SK-N-SH (cell line): ENCODE data around the gene NCS1.
A peak's percentile ranks its signal among the peaks of the same experiment; 100 is the strongest.

Experiments
- CHD2 ChIP-seq: fragments of 150-350 bp; IDR thresholded peaks from 2 replicates; pipeline ENCODE4 v1.6.1; 2018; ENCODE audit warnings: low read length; ENCODE audit not compliant: partially characterized antibody
- EP300 ChIP-seq, 2 experiments: IDR thresholded peaks; 2 replicates each; pipeline versions ENCODE4 v1.4.0 to v1.6.1; 2012; ENCODE audit warnings: borderline replicate concordance in 1 of 2, low read depth in 1 of 2, low read length in 1 of 2
- FOXM1 ChIP-seq: IDR thresholded peaks from 2 replicates; pipeline ENCODE4 v1.4.0; 2012; ENCODE audit warnings: low read depth, mild to moderate bottlenecking
- GABPA ChIP-seq: IDR thresholded peaks from 2 replicates; pipeline ENCODE4 v1.4.0; 2012; ENCODE audit warnings: low read depth, mild to moderate bottlenecking
- JUND ChIP-seq: IDR thresholded peaks from 2 replicates; pipeline ENCODE4 v1.4.0; 2012
- MEF2A ChIP-seq: IDR thresholded peaks from 2 replicates; pipeline ENCODE4 v1.4.0; 2012; ENCODE audit warnings: low read depth, borderline replicate concordance
- NFIC ChIP-seq: IDR thresholded peaks from 2 replicates; pipeline ENCODE4 v1.4.0; 2012; ENCODE audit warnings: borderline replicate concordance
- RAD21 ChIP-seq: IDR thresholded peaks from 2 replicates; pipeline ENCODE4 v1.6.1; 2012; ENCODE audit warnings: mild to moderate bottlenecking, low read length
- RFX5 ChIP-seq: IDR thresholded peaks from 2 replicates; pipeline ENCODE4 v1.6.1; 2012; ENCODE audit warnings: mild to moderate bottlenecking, improper control_type of control experiment, low read length
- SMC3 ChIP-seq: IDR thresholded peaks from 2 replicates; pipeline ENCODE4 v1.6.1; 2012; ENCODE audit warnings: low read depth, low read length, improper control_type of control experiment
- YY1 ChIP-seq: IDR thresholded peaks from 2 replicates; pipeline ENCODE4 v1.4.0; 2012; ENCODE audit warnings: low read depth, mild to moderate bottlenecking
- TF ChIP-seq, protein P1 (sequence below): fragments of 200-600 bp; sonication (generic); IDR thresholded peaks from 2 replicates; pipeline ENCODE4 v1.6.1; 2017; ENCODE audit warnings: antibody characterized with exemption, mild to moderate bottlenecking, moderate library complexity
- TF ChIP-seq, protein P2 (sequence below): IDR thresholded peaks from 2 replicates; pipeline ENCODE4 v1.4.0; 2012; ENCODE audit warnings: low read depth
- TF ChIP-seq, protein P3 (sequence below): IDR thresholded peaks from 2 replicates; pipeline ENCODE4 v1.6.1; 2012; ENCODE audit warnings: mild to moderate bottlenecking, low read depth, low read length, moderate library complexity

DNA sequence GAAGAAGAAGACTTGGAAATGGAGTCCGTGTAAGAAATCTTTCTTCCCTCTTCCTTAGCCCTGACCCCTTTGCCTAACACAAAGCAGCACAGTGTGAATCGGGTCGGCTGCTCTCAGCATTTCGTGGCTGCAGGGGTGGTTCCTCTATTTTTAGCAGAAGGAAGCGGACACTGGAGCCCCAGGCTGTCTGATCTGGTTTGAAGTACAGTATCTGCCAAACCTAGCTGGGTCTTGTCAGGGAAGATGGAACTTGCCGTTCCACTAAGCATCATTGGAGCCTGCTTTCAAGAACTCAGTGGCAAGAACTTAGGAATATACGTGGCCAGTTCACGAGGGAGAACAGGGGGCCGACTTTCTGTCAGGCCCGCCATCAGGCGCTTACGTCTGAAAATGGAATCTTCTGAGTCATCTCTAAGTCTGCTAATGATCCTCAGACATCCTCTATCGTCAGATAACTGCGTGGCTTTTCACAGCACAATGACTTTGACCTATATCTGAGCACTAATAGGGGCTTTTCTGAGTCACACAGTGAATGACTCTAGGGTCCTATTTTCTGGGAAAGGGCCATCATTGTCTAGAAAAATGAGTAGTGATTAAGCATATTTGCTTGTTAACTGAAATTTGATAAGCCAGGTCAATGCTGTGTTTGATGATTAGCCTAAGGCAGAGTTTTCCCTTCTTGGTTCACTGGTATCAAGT, 43.3 kb upstream of the NCS1 start:
- TF ChIP-seq, protein P1, sequence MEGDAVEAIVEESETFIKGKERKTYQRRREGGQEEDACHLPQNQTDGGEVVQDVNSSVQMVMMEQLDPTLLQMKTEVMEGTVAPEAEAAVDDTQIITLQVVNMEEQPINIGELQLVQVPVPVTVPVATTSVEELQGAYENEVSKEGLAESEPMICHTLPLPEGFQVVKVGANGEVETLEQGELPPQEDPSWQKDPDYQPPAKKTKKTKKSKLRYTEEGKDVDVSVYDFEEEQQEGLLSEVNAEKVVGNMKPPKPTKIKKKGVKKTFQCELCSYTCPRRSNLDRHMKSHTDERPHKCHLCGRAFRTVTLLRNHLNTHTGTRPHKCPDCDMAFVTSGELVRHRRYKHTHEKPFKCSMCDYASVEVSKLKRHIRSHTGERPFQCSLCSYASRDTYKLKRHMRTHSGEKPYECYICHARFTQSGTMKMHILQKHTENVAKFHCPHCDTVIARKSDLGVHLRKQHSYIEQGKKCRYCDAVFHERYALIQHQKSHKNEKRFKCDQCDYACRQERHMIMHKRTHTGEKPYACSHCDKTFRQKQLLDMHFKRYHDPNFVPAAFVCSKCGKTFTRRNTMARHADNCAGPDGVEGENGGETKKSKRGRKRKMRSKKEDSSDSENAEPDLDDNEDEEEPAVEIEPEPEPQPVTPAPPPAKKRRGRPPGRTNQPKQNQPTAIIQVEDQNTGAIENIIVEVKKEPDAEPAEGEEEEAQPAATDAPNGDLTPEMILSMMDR = no peak
- peak; percentile 79 for TF ChIP-seq YY1
- no peak for TF ChIP-seq FOXM1
- TF ChIP-seq JUND = peak; percentile 74
- no peak for TF ChIP-seq SMC3
- TF ChIP-seq, protein P2, sequence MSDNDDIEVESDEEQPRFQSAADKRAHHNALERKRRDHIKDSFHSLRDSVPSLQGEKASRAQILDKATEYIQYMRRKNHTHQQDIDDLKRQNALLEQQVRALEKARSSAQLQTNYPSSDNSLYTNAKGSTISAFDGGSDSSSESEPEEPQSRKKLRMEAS = peak; percentile 73
- TF ChIP-seq NFIC = peak; percentile 10; the same call in 1 of the 2 replicates
- no peak for TF ChIP-seq RFX5
- TF ChIP-seq RAD21 = no peak
- TF ChIP-seq MEF2A = no peak
- TF ChIP-seq EP300 (IDR thresholded peaks at IDR 0.05; ENCODE audit: borderline replicate concordance in 1 of 2, low read depth in 1 of 2, low read length in 1 of 2) = 0 out of 4 replicates have a peak, but pooled peaks of 1 of the 2 experiments have one; percentile 38
- no peak for TF ChIP-seq GABPA
- no peak for TF ChIP-seq CHD2
- TF ChIP-seq, protein P3, sequence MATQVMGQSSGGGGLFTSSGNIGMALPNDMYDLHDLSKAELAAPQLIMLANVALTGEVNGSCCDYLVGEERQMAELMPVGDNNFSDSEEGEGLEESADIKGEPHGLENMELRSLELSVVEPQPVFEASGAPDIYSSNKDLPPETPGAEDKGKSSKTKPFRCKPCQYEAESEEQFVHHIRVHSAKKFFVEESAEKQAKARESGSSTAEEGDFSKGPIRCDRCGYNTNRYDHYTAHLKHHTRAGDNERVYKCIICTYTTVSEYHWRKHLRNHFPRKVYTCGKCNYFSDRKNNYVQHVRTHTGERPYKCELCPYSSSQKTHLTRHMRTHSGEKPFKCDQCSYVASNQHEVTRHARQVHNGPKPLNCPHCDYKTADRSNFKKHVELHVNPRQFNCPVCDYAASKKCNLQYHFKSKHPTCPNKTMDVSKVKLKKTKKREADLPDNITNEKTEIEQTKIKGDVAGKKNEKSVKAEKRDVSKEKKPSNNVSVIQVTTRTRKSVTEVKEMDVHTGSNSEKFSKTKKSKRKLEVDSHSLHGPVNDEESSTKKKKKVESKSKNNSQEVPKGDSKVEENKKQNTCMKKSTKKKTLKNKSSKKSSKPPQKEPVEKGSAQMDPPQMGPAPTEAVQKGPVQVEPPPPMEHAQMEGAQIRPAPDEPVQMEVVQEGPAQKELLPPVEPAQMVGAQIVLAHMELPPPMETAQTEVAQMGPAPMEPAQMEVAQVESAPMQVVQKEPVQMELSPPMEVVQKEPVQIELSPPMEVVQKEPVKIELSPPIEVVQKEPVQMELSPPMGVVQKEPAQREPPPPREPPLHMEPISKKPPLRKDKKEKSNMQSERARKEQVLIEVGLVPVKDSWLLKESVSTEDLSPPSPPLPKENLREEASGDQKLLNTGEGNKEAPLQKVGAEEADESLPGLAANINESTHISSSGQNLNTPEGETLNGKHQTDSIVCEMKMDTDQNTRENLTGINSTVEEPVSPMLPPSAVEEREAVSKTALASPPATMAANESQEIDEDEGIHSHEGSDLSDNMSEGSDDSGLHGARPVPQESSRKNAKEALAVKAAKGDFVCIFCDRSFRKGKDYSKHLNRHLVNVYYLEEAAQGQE = no peak
